HepG2 (cell line): ENCODE measurements around the gene FKBP1A. TPM values are rescaled to one million over a fixed set of nuclear protein-coding genes. Genes with fewer than 3 reads are reported as not detected.

Source experiments
- ATF6 ChIP-seq: sonication (generic); formaldehyde crosslinking; conservative IDR thresholded peaks from 2 replicates; pipeline ENCODE4 v1.4.0; 2020; ENCODE audit warnings: missing genetic modification reagents
- HOXD1 ChIP-seq: sonication (generic); formaldehyde crosslinking; IDR thresholded peaks from 2 replicates; pipeline ENCODE4 v1.5.0; 2020; ENCODE audit warnings: missing genetic modification reagents
- IRX3 ChIP-seq: sonication (generic); formaldehyde crosslinking; IDR thresholded peaks from 2 replicates; pipeline ENCODE4 v1.8.1; 2023; ENCODE audit warnings: mild to moderate bottlenecking, low read depth, missing genetic modification reagents, borderline replicate concordance
- LCORL ChIP-seq, 2 experiments: fragments of 450-650 bp in 1 of 2; sonication (generic) in 1 of 2; formaldehyde crosslinking in 1 of 2; IDR thresholded peaks; 2 replicates each; pipeline versions ENCODE4 v1.5.0 to v1.6.1; 2017 to 2020; ENCODE audit warnings: antibody characterized with exemption in 1 of 2, missing genetic modification reagents in 1 of 2
- MYPOP ChIP-seq: sonication (generic); formaldehyde crosslinking; IDR thresholded peaks from 2 replicates; pipeline ENCODE4 v1.8.1; 2023; ENCODE audit warnings: mild to moderate bottlenecking, moderate library complexity, missing genetic modification reagents
- NAIF1 ChIP-seq: sonication (generic); formaldehyde crosslinking; IDR thresholded peaks from 2 replicates; pipeline ENCODE4 v1.5.0; 2020; ENCODE audit warnings: mild to moderate bottlenecking, missing genetic modification reagents, borderline replicate concordance
- PRMT3 ChIP-seq: sonication (generic); formaldehyde crosslinking; IDR thresholded peaks from 2 replicates; pipeline ENCODE4 v1.8.1; 2022; ENCODE audit warnings: low read depth, mild to moderate bottlenecking, moderate library complexity, missing genetic modification reagents, borderline replicate concordance
- REXO4 ChIP-seq: sonication (generic); formaldehyde crosslinking; IDR thresholded peaks from 2 replicates; pipeline ENCODE4 v1.8.0; 2022; ENCODE audit warnings: missing genetic modification reagents, mild to moderate bottlenecking, borderline replicate concordance
- SNAI1 ChIP-seq: sonication (generic); formaldehyde crosslinking; IDR thresholded peaks from 2 replicates; pipeline ENCODE4 v1.5.0; 2020; ENCODE audit warnings: mild to moderate bottlenecking, missing genetic modification reagents, borderline replicate concordance
- TFE3 ChIP-seq: IDR thresholded peaks from 2 replicates; pipeline ENCODE4 v1.6.1; 2016
- YEATS4 ChIP-seq: sonication (generic); formaldehyde crosslinking; IDR thresholded peaks from 2 replicates; pipeline ENCODE4 v1.4.0; 2020; ENCODE audit warnings: missing genetic modification reagents, borderline replicate concordance
- ZMYM2 ChIP-seq: sonication (generic); formaldehyde crosslinking; IDR thresholded peaks from 2 replicates; pipeline ENCODE4 v1.8.0; 2022; ENCODE audit warnings: mild to moderate bottlenecking, missing genetic modification reagents
- ZNF333 ChIP-seq: sonication (generic); formaldehyde crosslinking; IDR thresholded peaks from 2 replicates; pipeline ENCODE4 v1.4.0; 2020; ENCODE audit warnings: mild to moderate bottlenecking, missing genetic modification reagents, borderline replicate concordance
- ZNF343 ChIP-seq: sonication (generic); formaldehyde crosslinking; IDR thresholded peaks from 2 replicates; pipeline ENCODE4 v1.4.0; 2020; ENCODE audit warnings: mild to moderate bottlenecking, missing genetic modification reagents
- ZNF430 ChIP-seq: sonication (generic); formaldehyde crosslinking; IDR thresholded peaks from 2 replicates; pipeline ENCODE4 v1.9.0; 2021; ENCODE audit warnings: mild to moderate bottlenecking, missing genetic modification reagents
- ZNF546 ChIP-seq: sonication (generic); formaldehyde crosslinking; conservative IDR thresholded peaks from 2 replicates; pipeline ENCODE4 v1.8.1; 2023; ENCODE audit warnings: mild to moderate bottlenecking, missing genetic modification reagents
- ZNF569 ChIP-seq: sonication (generic); formaldehyde crosslinking; IDR thresholded peaks from 2 replicates; pipeline ENCODE4 v1.5.0; 2020; ENCODE audit warnings: mild to moderate bottlenecking, missing genetic modification reagents, moderate library complexity, borderline replicate concordance
- ZNF605 ChIP-seq: sonication (generic); formaldehyde crosslinking; IDR thresholded peaks from 2 replicates; pipeline ENCODE4 v1.8.0; 2022; ENCODE audit warnings: mild to moderate bottlenecking, missing genetic modification reagents
- ZNF615 ChIP-seq: sonication (generic); formaldehyde crosslinking; IDR thresholded peaks from 2 replicates; pipeline ENCODE4 v1.5.0; 2020; ENCODE audit warnings: mild to moderate bottlenecking, missing genetic modification reagents, borderline replicate concordance
- ZNF639 ChIP-seq: conservative IDR thresholded peaks from 2 replicates; pipeline ENCODE4 v1.6.1; 2018; ENCODE audit warnings: missing genetic modification reagents
- ZNF660 ChIP-seq: sonication (generic); formaldehyde crosslinking; IDR thresholded peaks from 2 replicates; pipeline ENCODE4 v1.5.1; 2020; ENCODE audit warnings: mild to moderate bottlenecking, low read depth, missing genetic modification reagents, borderline replicate concordance
- polyA plus RNA-seq, 8 experiments: library from polyadenylated mRNA; depleted of rRNA in 3 of 8; stranded (reverse) in 7 of 8; unstranded in 1 of 8; fragments of >200 nt; fragmentation: Illumina TruSeq in 4 of 8; extraction: Trizol in 4 of 8; gene quantifications; 2 replicates each; pipeline versions ENCODE4 v1.2.1 to v1.2.3, GENCODE V29; 2011 to 2016; ENCODE audit warnings: low read depth in 4 of 8, missing spikeins in 1 of 8, mixed read lengths in 1 of 8; ENCODE audit not compliant: insufficient read depth in 1 of 8
- total RNA-seq, 5 experiments: library from RNA; depleted of rRNA; stranded (reverse); fragments of >200 nt; fragmentation: Illumina TruSeq; extraction: Trizol; gene quantifications; 2 replicates each; pipeline ENCODE4 v1.2.3, GENCODE V29; 2016; ENCODE audit warnings: low read depth in 1 of 5

FKBP1A gene
- total and polyA plus RNA-seq, 2 of the 13 experiments (the other 11 are each of a cell fraction or from before 2014, with no cell fraction given), result 119 to 468 TPM

GRCh38 chr20:1325173-1326030, 67.5 kb downstream of the FKBP1A start (continued):
- no peak for TF ChIP-seq ZNF343
- TF ChIP-seq ZNF615 (CRISPR knock-in tag), result 0 out of 2 replicates have a peak, but pooled peaks have one; percentile 58
- TF ChIP-seq ATF6 (CRISPR knock-in tag), result peak; percentile 84; the same call in 1 of the 2 replicates
- TF ChIP-seq ZNF660, result no peak
- TF ChIP-seq ZMYM2 (CRISPR knock-in tag), result no peak
- 0 out of 2 replicates have a peak, but pooled peaks have one; percentile 58 for TF ChIP-seq IRX3 (CRISPR knock-in tag)
- no peak for TF ChIP-seq ZNF569 (CRISPR knock-in tag)
- TF ChIP-seq PRMT3 (CRISPR knock-in tag), result no peak
- peak; percentile 98 for TF ChIP-seq YEATS4
- TF ChIP-seq MYPOP (CRISPR knock-in tag), result peak; percentile 12; the same call in 1 of the 2 replicates
- peak; percentile 76; the same call in 1 of the 2 replicates for TF ChIP-seq NAIF1 (CRISPR knock-in tag)
- no peak for TF ChIP-seq ZNF546 (CRISPR knock-in tag)
- TF ChIP-seq HOXD1, result 0 out of 2 replicates have a peak, but pooled peaks have one; percentile 24
- no peak for TF ChIP-seq SNAI1 (CRISPR knock-in tag)
- peak; percentile 86; the same call in 1 of the 2 replicates for TF ChIP-seq ZNF430
- 0 out of 2 replicates have a peak, but pooled peaks have one; percentile 52 for TF ChIP-seq ZNF333
- no peak; the same call in 1 of the 2 replicates for TF ChIP-seq TFE3 (CRISPR knock-in tag)
- peak; percentile 74; the same call in 1 of the 2 replicates for TF ChIP-seq ZNF639 (CRISPR knock-in tag)
- TF ChIP-seq REXO4 (CRISPR knock-in tag), result no peak
- peak; percentile 94 for TF ChIP-seq ZNF605 (CRISPR knock-in tag)
- TF ChIP-seq LCORL (IDR thresholded peaks at IDR 0.05), result no peak
- TF ChIP-seq LCORL (CRISPR knock-in tag; IDR thresholded peaks at IDR 0.05), result peak; percentile 63
